Activated CD8-positive, alpha-beta T cell treated with anti-CD3 and anti-CD28 coated beads, Interleukin-2, amount 10 ng/mL, durations not matched to agents 7 days and 5 days (primary cell): ENCODE data around the gene MITF. TPM values are rescaled to one million over a fixed set of nuclear protein-coding genes. Genes with fewer than 3 reads are reported as not detected.

Source experiments
- ATAC-seq: fragments of 150-1000 bp; cut with Tn5 transposase; one replicate; pipeline ENCODE4 v1.10.0; 2021; ENCODE audit warnings: moderate library complexity
- CTCF ChIA-PET: fragments of 350-600 bp; sonication (Branson Sonifier 250); formaldehyde crosslinking; loops from one replicate; lab custom pipeline; 2021; ENCODE audit warnings: antibody characterized with exemption; lab: Charles Lee
- POLR2A ChIA-PET: fragments of 350-600 bp; sonication (Branson Sonifier 250); formaldehyde crosslinking; loops from one replicate; lab custom pipeline; 2021; ENCODE audit warnings: antibody characterized with exemption; lab: Charles Lee
- DNase-seq: peaks from one replicate; pipeline ENCODE4 v3.0.0-alpha.2; 2020
- H3K27ac Mint-ChIP-seq: one replicate; pipeline ENCODE4 v1.8.0; 2021; ENCODE audit warnings: mild to moderate bottlenecking, mixed read lengths
- H3K27me3 Mint-ChIP-seq: one replicate; pipeline ENCODE4 v1.8.0; 2021; ENCODE audit warnings: low read depth, mixed read lengths
- H3K36me3 Mint-ChIP-seq: one replicate; pipeline ENCODE4 v1.8.0; 2021; ENCODE audit warnings: low read depth, mixed read lengths
- H3K4me1 Mint-ChIP-seq: one replicate; pipeline ENCODE4 v1.8.0; 2021; ENCODE audit warnings: low read depth, mixed read lengths
- H3K4me3 Mint-ChIP-seq: one replicate; pipeline ENCODE4 v1.8.0; 2021; ENCODE audit warnings: mild to moderate bottlenecking, mixed read lengths
- H3K9me3 Mint-ChIP-seq: one replicate; pipeline ENCODE4 v1.8.0; 2022; ENCODE audit warnings: mixed read lengths; ENCODE audit not compliant: insufficient read depth
- total RNA-seq, 2 experiments: library from RNA; stranded (reverse); gene quantifications; one replicate each; pipeline ENCODE4 v1.2.3, GENCODE V29; 2021

MITF gene, protein sequence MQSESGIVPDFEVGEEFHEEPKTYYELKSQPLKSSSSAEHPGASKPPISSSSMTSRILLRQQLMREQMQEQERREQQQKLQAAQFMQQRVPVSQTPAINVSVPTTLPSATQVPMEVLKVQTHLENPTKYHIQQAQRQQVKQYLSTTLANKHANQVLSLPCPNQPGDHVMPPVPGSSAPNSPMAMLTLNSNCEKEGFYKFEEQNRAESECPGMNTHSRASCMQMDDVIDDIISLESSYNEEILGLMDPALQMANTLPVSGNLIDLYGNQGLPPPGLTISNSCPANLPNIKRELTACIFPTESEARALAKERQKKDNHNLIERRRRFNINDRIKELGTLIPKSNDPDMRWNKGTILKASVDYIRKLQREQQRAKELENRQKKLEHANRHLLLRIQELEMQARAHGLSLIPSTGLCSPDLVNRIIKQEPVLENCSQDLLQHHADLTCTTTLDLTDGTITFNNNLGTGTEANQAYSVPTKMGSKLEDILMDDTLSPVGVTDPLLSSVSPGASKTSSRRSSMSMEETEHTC
- total RNA-seq = not detected

- DNase-seq (peak; percentile 49), ATAC-seq (peak; percentile 85)
- ChIA-PET POLR2A (no interaction called here), CTCF (no interaction called here)
- no peak within 1 kb of the TSS for H3K27ac Mint-ChIP-seq
- peaks cover 4% of the 10 kb centered on the region for H3K4me1 Mint-ChIP-seq
- no peaks in the 10 kb centered on the region for H3K36me3 Mint-ChIP-seq
- H3K9me3 Mint-ChIP-seq = no peaks in the 10 kb centered on the region
- peaks cover 55% of the 10 kb centered on the region for H3K27me3 Mint-ChIP-seq
- peak within 1 kb of the TSS; percentile 58 for H3K4me3 Mint-ChIP-seq
Observed at GRCh38 chr3:69739204-69740102, at the start of gene MITF. Gene MITF (plus strand): TSS chr3:69739464. CDS start chr3:69739598, 134 bp downstream.

- H3K36me3 Mint-ChIP-seq = no peaks in the 10 kb centered on the region
- no peak overlapping the region for H3K4me3 Mint-ChIP-seq
- H3K9me3 Mint-ChIP-seq = no peaks in the 10 kb centered on the region
- ChIA-PET CTCF (no interaction called here), POLR2A (no interaction called here)
- ATAC-seq = no peak
- H3K4me1 Mint-ChIP-seq = no peaks in the 10 kb centered on the region
- H3K27me3 Mint-ChIP-seq = no peaks in the 10 kb centered on the region
- DNase-seq = no peak
- no peak overlapping the region for H3K27ac Mint-ChIP-seq
Observed at GRCh38 chr3:69691860-69692259, 47.4 kb upstream of the MITF start.

GRCh38 chr3:69692761-69693160, 46.5 kb upstream of the MITF start:
- Mint-ChIP-seq H3K9me3 (no peaks in the 10 kb centered on the region), H3K4me1 (no peaks in the 10 kb centered on the region), H3K36me3 (no peaks in the 10 kb centered on the region), H3K27me3 (no peaks in the 10 kb centered on the region), H3K27ac (no peak overlapping the region), H3K4me3 (no peak overlapping the region)
- DNase-seq (no peak), ATAC-seq (no peak)
- POLR2A ChIA-PET = no interaction called here
- CTCF ChIA-PET = no interaction called here

DNA sequence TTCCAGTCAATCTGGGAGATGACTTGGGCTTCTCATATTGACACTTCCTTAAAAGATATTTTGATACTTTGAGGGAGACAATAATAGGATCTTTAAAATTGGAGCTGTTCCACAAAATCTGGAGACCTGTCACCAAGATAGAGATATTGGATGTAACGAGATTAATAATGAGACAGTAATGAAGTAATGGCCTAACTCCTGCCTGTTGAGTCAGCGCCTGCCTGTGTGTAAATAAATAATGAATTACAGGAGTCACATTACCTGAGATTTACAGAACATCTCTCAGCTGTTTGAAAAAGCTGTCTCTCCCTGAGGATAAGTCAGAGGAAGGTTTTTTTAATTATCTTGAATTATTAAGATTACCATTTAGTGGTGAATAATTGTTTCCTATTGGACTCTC, 43.8 kb upstream of the MITF start:
- CTCF ChIA-PET = no interaction called here
- Mint-ChIP-seq H3K4me1 (no peaks in the 10 kb centered on the region), H3K27ac (no peak overlapping the region), H3K27me3 (no peaks in the 10 kb centered on the region), H3K9me3 (no peaks in the 10 kb centered on the region), H3K36me3 (no peaks in the 10 kb centered on the region), H3K4me3 (no peak overlapping the region)
- DNase-seq (no peak), ATAC-seq (no peak)
- POLR2A ChIA-PET = interaction anchor here (0.7 kb wide), 1 partner anchor 188 kb away, joined by 3 read pairs; no protein-coding TSS in a partner anchor

DNA sequence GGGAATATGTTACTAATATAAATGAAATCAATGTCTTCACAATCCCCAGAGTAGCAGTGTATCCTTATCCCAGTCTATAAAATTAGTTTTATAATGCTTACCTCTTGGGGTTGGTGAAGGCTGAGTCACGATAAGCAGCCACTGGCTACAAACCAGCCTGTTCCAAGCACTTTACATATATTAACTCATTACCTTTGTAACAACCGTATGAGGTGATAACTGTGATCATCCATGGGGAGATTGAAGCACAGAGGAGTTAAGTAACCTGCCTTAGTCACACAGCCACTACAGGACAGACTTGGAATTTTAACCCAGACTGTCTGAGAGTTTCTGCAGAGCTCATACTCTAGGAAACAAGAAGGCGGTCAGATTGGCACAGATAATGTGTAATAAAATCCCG, 43.3 kb upstream of the MITF start:
- no peak overlapping the region for H3K4me3 Mint-ChIP-seq
- DNase-seq (no peak), ATAC-seq (no peak)
- CTCF ChIA-PET = no interaction called here
- no peaks in the 10 kb centered on the region for H3K4me1 Mint-ChIP-seq
- no peaks in the 10 kb centered on the region for H3K9me3 Mint-ChIP-seq
- POLR2A ChIA-PET = no interaction called here
- no peak overlapping the region for H3K27ac Mint-ChIP-seq
- no peaks in the 10 kb centered on the region for H3K27me3 Mint-ChIP-seq
- H3K36me3 Mint-ChIP-seq = no peaks in the 10 kb centered on the region

- no peak overlapping the region for H3K27ac Mint-ChIP-seq
- no peak overlapping the region for H3K4me3 Mint-ChIP-seq
- CTCF ChIA-PET = no interaction called here
- no peak for DNase-seq
- H3K9me3 Mint-ChIP-seq = no peaks in the 10 kb centered on the region
- ATAC-seq = no peak
- no peaks in the 10 kb centered on the region for H3K36me3 Mint-ChIP-seq
- H3K4me1 Mint-ChIP-seq = no peaks in the 10 kb centered on the region
- H3K27me3 Mint-ChIP-seq = no peaks in the 10 kb centered on the region
- POLR2A ChIA-PET = no interaction called here
Observed at GRCh38 chr3:69696367-69696766, 42.9 kb upstream of the MITF start.

DNA sequence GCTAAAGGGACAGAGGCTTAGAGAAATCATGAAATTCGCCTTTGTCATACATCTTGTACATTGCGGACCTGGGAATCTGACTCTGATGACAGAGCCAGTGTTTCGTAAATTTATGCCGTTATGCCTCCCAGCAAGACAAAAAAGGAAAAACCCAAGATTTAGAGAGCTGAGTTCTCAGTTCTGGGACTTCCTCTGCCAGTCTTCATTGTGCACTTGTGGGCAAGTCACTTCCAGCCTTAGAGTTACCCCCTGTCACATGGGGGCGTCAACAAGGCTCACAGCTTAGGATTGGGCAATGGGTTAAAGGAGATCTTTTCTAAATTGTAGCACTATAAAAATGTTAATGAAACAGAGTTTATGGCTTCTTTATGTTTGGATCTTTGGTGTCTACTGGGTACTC, 41.9 kb upstream of the MITF start:
- Mint-ChIP-seq H3K4me3 (no peak overlapping the region), H3K27ac (no peak overlapping the region), H3K27me3 (no peaks in the 10 kb centered on the region), H3K36me3 (no peaks in the 10 kb centered on the region), H3K4me1 (no peaks in the 10 kb centered on the region), H3K9me3 (no peaks in the 10 kb centered on the region)
- no peak for DNase-seq
- ATAC-seq = no peak
- ChIA-PET POLR2A (no interaction called here), CTCF (no interaction called here)

DNA sequence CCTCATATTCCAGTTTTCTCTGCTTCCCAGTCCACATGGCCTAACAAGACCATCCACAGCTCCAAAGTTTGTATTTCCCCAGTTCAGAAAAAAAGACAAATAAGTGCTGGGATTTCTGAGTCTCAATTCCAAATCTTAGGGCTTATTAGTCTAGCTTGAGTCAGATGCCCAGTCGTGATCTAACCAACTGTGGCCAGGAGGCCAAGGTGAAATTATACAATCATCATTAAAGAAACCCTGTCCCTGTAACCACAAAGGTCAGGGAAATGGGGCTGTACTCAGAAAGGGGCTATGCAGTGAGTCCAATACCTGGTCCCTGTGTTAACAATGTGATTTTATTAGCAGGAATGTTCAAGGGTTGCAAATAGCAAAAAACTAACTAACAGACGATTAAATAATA, 40.5 kb upstream of the MITF start:
- no peaks in the 10 kb centered on the region for H3K27me3 Mint-ChIP-seq
- no peaks in the 10 kb centered on the region for H3K9me3 Mint-ChIP-seq
- H3K4me3 Mint-ChIP-seq = no peak overlapping the region
- ATAC-seq (no peak), DNase-seq (no peak)
- ChIA-PET CTCF (no interaction called here), POLR2A (no interaction called here)
- H3K27ac Mint-ChIP-seq = no peak overlapping the region
- no peaks in the 10 kb centered on the region for H3K36me3 Mint-ChIP-seq
- H3K4me1 Mint-ChIP-seq = no peaks in the 10 kb centered on the region

- no peaks in the 10 kb centered on the region for H3K9me3 Mint-ChIP-seq
- H3K27me3 Mint-ChIP-seq = no peaks in the 10 kb centered on the region
- POLR2A ChIA-PET = interaction anchor here (0.5 kb wide), 1 partner anchor 13 kb away, joined by 3 read pairs; no protein-coding TSS in a partner anchor
- ATAC-seq (no peak), DNase-seq (no peak)
- H3K27ac Mint-ChIP-seq = no peak overlapping the region
- H3K4me1 Mint-ChIP-seq = no peaks in the 10 kb centered on the region
- CTCF ChIA-PET = no interaction called here
- no peak overlapping the region for H3K4me3 Mint-ChIP-seq
- H3K36me3 Mint-ChIP-seq = no peaks in the 10 kb centered on the region
Observed at GRCh38 chr3:69699183-69699582, 40.1 kb upstream of the MITF start.

DNA sequence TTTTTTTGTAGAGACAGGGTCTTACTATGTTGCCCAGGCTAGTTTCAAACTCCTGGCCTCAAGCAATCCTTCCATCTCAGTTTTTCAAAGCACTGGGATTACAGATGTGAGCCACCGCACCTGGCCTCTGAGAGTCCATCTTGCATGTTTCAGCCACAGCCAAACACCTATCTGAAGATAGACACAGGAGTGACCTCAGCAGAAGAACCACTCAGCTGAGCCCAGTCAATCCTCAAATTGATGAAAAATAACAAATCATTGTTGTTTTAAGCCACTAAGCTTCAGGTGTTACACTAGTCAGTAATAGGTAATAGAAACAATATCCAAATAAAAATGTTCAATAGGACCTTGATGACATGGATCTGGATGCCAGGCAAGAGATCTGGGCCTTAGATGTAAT, 38.3 kb upstream of the MITF start:
- no peaks in the 10 kb centered on the region for H3K36me3 Mint-ChIP-seq
- H3K27me3 Mint-ChIP-seq = no peaks in the 10 kb centered on the region
- H3K4me1 Mint-ChIP-seq = no peaks in the 10 kb centered on the region
- ChIA-PET POLR2A (interaction anchor here (0.6 kb wide), 1 partner anchor 738 kb away, joined by 3 read pairs; no protein-coding TSS in a partner anchor), CTCF (no interaction called here)
- H3K27ac Mint-ChIP-seq = no peak overlapping the region
- no peak for ATAC-seq
- H3K4me3 Mint-ChIP-seq = no peak overlapping the region
- DNase-seq = no peak
- H3K9me3 Mint-ChIP-seq = no peaks in the 10 kb centered on the region

DNA sequence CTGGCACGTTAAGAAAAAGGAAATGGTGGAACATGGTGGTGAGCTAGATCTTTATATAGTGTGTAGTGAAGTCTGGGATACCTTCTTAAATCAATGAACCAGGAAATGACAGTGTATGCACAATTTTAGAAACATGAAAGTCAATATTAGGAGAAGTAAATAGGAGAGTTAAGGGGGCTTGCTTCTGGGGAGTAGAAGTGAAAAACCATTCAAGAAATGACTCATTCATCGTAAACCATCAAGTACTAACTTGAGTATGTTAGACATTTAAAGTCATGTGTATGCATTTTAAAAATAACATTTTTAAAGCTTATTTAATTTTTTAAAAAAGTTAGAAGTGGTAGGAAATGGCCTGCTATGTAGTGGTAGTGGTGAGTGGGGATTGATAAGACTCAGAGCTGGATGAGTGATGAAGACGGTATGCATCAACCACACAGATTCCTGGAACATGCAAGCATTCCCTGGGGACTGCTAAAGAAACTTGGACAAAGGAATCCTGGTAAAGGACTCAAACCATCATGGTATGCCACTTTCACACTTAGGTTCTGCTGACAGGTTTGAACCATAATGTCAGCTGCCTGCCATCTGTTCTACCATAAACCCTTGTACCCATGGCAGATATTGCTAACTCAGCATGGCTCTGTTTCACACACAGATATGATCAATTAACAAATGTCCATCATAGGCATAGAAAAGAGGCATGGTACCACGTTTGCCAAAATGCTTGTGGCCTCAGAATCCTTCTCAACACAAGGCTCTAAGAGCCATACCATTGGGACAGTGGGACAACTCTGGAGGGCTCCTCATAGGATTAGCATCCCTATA, 28.9 kb upstream of the MITF start:
- ATAC-seq = no peak
- H3K27ac Mint-ChIP-seq = no peak overlapping the region
- no peak for DNase-seq
- H3K36me3 Mint-ChIP-seq = no peaks in the 10 kb centered on the region
- H3K27me3 Mint-ChIP-seq = peaks cover 2% of the 10 kb centered on the region
- no peaks in the 10 kb centered on the region for H3K9me3 Mint-ChIP-seq
- no peaks in the 10 kb centered on the region for H3K4me1 Mint-ChIP-seq
- POLR2A ChIA-PET = no interaction called here
- no peak overlapping the region for H3K4me3 Mint-ChIP-seq
- CTCF ChIA-PET = no interaction called here
